Transverse colon (tissue), 4 donors: ENCODE measurements around the gene TMEM235. TPM values are rescaled to one million over a fixed set of nuclear protein-coding genes. Genes with fewer than 3 reads are reported as not detected.

Source experiments
- DNase-seq: peaks from one replicate; pipeline ENCODE4 v3.0.0-alpha.2; 2019
- H3K27ac ChIP-seq, 4 donors: fragments of 200-600 bp; sonication (generic); 2 replicates each; pipeline ENCODE4 v1.5.1; 2016 to 2018; ENCODE audit warnings: inconsistent platforms in 4 of 4
- H3K27me3 ChIP-seq: fragments of 200-600 bp; sonication (generic); 2 replicates; pipeline ENCODE4 v1.5.1; 2017; ENCODE audit warnings: inconsistent platforms
- H3K36me3 ChIP-seq, 4 donors: fragments of 200-600 bp; sonication (generic); 2 replicates each; pipeline ENCODE4 v1.5.1; 2017 to 2019; ENCODE audit warnings: inconsistent platforms in 4 of 4
- H3K4me1 ChIP-seq, 4 donors: fragments of 200-600 bp; sonication (generic); 2 replicates each; pipeline ENCODE4 v1.5.1; 2017 to 2020; ENCODE audit warnings: inconsistent platforms in 4 of 4
- H3K4me3 ChIP-seq, 4 donors: fragments of 200-600 bp; sonication (generic); 1 replicate in 1 of 4; 2 replicates in 3 of 4; pipeline versions ENCODE4 v1.5.1 to v1.6.1; 2017 to 2019; ENCODE audit warnings: inconsistent platforms in 4 of 4
- H3K9me3 ChIP-seq, 2 donors: fragments of 200-600 bp; sonication (generic); 2 replicates each; pipeline ENCODE4 v1.5.1; 2017 to 2019; ENCODE audit warnings: inconsistent platforms in 2 of 2
- EP300 ChIP-seq: sonication (generic); formaldehyde crosslinking; IDR thresholded peaks from one replicate; pipeline ENCODE4 v1.6.1; 2017; ENCODE audit warnings: antibody characterized with exemption, low read depth
- POLR2A ChIP-seq: fragments of 450-650 bp; IDR thresholded peaks from one replicate; pipeline ENCODE4 v1.6.1; 2016; ENCODE audit warnings: antibody characterized with exemption, mild to moderate bottlenecking, moderate library complexity
- POLR2AphosphoS5 ChIP-seq, 3 donors: sonication (generic); formaldehyde crosslinking; IDR thresholded peaks; one replicate each; pipeline ENCODE4 v1.6.1; 2016; ENCODE audit warnings: antibody characterized with exemption in 3 of 3
- WGBS, 2 donors: methylation state at CpG; one replicate each; pipeline ENCODE4 v1.1.5; 2018; ENCODE audit warnings: low coverage in 1 of 2; 5-methylcytosine and 5-hydroxymethylcytosine counted together
- in situ Hi-C, 4 donors: fragments of 200-750 bp; cut with MboI; loops; one replicate each; pipeline versions ENCODE4 v1.15.0 to v1.15.1; 2017; ENCODE audit warnings: low sequenced_read_pairs in 3 of 4, low pct_ligation_motif_present in 1 of 4, low pct_unique_long_range_greater_than_20kb in 1 of 4
- intact Hi-C: fragments of 100-400 bp; cut with DNase I; formaldehyde crosslinking; loops from one replicate; pipeline ENCODE4 v1.15.1; 2023; ENCODE audit warnings: low total_unique reads
- total RNA-seq, 4 donors: library from RNA; depleted of rRNA; stranded (reverse); fragments of >200 nt; gene quantifications; one replicate each; pipeline ENCODE4 v1.1.0, GENCODE V29; 2016
- TF ChIP-seq, protein P1 (sequence below), 5 experiments: fragments of 200-600 bp in 3 of 5; fragments of 450-650 bp in 2 of 5; sonication (generic) in 3 of 5; IDR thresholded peaks; 1 replicate in 2 of 5; 2 replicates in 3 of 5; pipeline ENCODE4 v1.5.1; 2016 to 2017; ENCODE audit warnings: antibody characterized with exemption in 5 of 5, inconsistent platforms in 3 of 5, mild to moderate bottlenecking in 2 of 5, moderate library complexity in 1 of 5

The TMEM235 gene
- total RNA-seq, 4 donors from 2014 or later, result not detected

DNA sequence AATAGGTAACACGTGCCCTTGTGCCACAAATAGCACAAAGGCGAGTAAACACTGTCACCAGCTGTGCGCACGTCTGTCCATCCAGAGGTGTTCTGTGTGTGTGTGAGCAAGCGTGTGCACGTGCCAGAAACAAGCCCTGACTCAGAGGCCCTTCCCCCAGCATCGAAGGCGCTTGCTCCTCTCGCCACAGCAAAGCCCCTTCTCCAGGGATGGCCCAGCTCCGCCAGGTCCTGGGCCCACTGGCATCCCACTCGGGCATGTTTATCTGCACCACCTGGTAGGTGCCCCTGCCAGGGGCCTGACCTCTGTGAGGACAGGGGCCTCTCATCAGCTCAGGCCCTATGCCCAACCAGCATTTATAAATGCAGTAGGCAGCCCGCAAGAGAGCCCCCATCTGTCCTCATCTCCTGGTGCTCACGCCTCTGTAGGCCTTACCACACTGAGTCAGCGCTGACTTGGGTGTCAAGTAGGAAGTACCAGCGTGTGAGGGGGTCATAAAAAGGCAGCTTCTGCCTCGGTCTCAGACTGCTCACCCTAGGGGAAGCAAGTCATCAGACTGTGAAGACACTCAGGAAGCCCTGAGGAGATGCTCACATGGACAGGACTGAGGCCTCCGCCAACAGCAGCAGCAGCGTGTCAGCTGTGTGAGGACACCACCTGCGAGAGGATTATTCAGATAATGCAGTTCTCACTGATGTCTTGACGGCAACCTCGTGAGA is 10.8 kb downstream of the TMEM235 start:
- Histone ChIP-seq H3K27me3 (no peaks in the 10 kb centered on the region), H3K36me3 (no peaks in the 10 kb centered on the region), H3K27ac (no peak overlapping the region), H3K4me3 (no peak overlapping the region), H3K4me1 (no peaks in the 10 kb centered on the region), H3K9me3 (no peaks in the 10 kb centered on the region)
- intact Hi-C loops, result no loop called here
- 76% methylated on average over 21 of the region's 21 CpGs; no CpG with 5 or more reads in 1 of the 2 donors for WGBS, 2 donors
- TF ChIP-seq POLR2A, result no peak
- TF ChIP-seq, protein P1, sequence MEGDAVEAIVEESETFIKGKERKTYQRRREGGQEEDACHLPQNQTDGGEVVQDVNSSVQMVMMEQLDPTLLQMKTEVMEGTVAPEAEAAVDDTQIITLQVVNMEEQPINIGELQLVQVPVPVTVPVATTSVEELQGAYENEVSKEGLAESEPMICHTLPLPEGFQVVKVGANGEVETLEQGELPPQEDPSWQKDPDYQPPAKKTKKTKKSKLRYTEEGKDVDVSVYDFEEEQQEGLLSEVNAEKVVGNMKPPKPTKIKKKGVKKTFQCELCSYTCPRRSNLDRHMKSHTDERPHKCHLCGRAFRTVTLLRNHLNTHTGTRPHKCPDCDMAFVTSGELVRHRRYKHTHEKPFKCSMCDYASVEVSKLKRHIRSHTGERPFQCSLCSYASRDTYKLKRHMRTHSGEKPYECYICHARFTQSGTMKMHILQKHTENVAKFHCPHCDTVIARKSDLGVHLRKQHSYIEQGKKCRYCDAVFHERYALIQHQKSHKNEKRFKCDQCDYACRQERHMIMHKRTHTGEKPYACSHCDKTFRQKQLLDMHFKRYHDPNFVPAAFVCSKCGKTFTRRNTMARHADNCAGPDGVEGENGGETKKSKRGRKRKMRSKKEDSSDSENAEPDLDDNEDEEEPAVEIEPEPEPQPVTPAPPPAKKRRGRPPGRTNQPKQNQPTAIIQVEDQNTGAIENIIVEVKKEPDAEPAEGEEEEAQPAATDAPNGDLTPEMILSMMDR (IDR thresholded peaks at IDR 0.05), result no peak
- TF ChIP-seq EP300, result no peak
- no peak for TF ChIP-seq POLR2AphosphoS5 (IDR thresholded peaks at IDR 0.05)
- no peak for DNase-seq
- in situ Hi-C loops, result loop anchor here in 3 of 4 donors (10.0 kb wide), 2 partner anchors 127 to 137 kb away; no protein-coding TSS in a partner anchor

DNA sequence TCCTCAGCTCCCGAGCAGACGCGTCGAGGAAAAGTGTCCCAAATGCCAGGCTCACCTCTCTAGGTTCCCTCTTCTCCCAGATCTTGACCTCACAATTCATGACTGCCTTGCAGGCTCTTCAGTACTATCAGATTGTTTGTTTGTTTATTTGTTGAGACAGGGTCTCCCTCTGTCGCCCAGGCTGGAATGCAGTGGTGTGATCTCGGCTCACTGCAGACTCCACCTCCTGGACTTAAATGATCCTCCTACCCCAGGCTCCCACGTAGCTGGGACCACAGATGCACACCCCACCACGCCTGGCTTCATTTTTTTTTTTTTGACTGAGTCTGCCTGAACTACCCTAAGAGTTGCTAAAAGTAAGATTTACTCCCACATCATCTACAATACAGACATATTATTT is 15.9 kb downstream of the TMEM235 start:
- Histone ChIP-seq H3K9me3 (no peaks in the 10 kb centered on the region), H3K27ac (no peak overlapping the region), H3K4me1 (peaks cover 0 to 18% (median 16%) of the 10 kb centered on the region in 4 donors), H3K4me3 (no peak overlapping the region), H3K36me3 (no peaks in the 10 kb centered on the region), H3K27me3 (peaks cover 3% of the 10 kb centered on the region)
- 80 to 81% methylated on average over 1 to 8 of the region's 8 CpGs for WGBS, 2 donors
- in situ Hi-C loops, result loop anchor here in 3 of 4 donors (10.0 kb wide), 2 partner anchors 133 to 143 kb away; no protein-coding TSS in a partner anchor
- TF ChIP-seq POLR2A, result no peak
- no peak for TF ChIP-seq POLR2AphosphoS5 (IDR thresholded peaks at IDR 0.05)
- TF ChIP-seq, protein P1 (IDR thresholded peaks at IDR 0.05), result no peak
- TF ChIP-seq EP300, result no peak
- no peak for DNase-seq
- intact Hi-C loops, result no loop called here

DNA sequence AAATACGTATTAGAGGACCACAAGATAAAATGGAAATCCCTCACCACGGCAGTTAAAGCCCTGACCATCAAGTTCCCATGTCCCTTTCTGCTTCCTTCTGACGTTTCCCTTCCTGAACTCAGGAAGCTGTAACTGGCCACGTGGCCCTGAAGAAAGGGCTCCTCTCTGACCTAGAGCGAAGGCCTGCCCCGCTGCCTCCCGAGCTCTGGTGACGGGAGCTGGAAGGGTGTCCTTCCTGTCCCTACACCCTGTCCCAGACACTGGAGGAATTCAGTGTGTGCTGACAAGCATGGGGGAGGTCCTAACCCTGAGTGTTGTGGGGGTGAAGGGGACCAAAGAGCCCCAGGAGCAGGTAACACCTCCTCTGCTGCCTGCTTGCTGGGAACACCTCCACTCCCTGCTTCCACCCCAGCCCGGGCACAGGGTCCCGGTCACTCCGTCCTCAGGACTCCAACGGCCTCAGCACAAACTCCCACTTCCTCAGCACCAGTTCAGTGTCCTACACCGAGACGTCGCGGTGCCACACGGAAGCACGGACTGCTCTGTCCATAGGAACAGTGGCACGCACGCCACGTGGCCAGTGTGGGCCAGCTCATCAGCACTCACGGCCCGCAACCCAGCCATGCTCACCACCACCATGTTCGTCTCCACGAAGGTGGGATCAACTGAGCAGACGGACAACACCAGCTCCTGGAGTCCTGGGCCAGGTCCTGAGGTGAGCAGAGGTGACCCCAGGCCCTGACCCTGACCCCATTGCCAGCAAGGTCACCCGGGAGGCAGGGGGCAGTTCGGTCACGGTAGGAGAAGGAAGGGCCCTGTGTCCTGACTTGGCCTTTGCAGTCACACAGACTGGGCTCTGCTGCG is 16.9 kb downstream of the TMEM235 start:
- no peak for DNase-seq
- Histone ChIP-seq H3K36me3 (no peaks in the 10 kb centered on the region), H3K27me3 (peaks cover 3% of the 10 kb centered on the region), H3K9me3 (no peaks in the 10 kb centered on the region), H3K27ac (peak overlapping the region in 1 of 4 donors; percentile 8), H3K4me1 (peaks cover 0 to 24% (median 19%) of the 10 kb centered on the region in 4 donors), H3K4me3 (no peak overlapping the region)
- in situ Hi-C loops, result loop anchor here in 3 of 4 donors (10.0 kb wide), 2 partner anchors 133 to 143 kb away; no protein-coding TSS in a partner anchor
- intact Hi-C loops, result no loop called here
- TF ChIP-seq, protein P1 (IDR thresholded peaks at IDR 0.05), result no peak
- no peak for TF ChIP-seq POLR2AphosphoS5 (IDR thresholded peaks at IDR 0.05)
- no peak for TF ChIP-seq EP300
- 67 to 79% methylated on average over 1 to 30 of the region's 30 CpGs for WGBS, 2 donors
